Measurements from ENCODE around the gene EXO1. TPM values are rescaled to one million over a fixed set of nuclear protein-coding genes. Genes with fewer than 3 reads are reported as not detected.
"Not testable (repeated sequence)": the region's sequence is repeated elsewhere in the genome, so short reads cannot be mapped to it uniquely, and the experiment has no call there.

EXO1 gene
- total and polyA plus RNA-seq, 2 donors (not counting 1 experiment from before 2014, with no cell fraction given), result 0.73 to 1.2 TPM

DNA sequence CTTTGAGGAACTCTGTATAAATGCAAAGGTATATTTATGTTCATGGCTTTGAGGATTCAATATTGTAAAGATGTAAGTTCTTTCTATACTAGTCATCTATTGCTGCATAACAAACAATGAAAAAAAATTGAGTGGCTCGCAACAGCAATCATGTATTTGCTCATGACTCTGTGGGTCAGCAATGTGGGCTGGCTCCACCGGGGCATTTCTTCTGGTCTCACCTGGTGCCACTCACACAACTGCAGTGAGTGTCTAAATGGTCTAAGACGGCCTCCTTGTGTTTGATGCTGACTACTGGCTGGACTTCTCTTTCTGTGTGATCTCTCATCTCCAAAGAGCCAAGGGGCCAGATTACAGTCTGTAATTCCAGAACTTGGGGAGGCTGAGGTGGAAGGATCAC lies 45.1 kb upstream of the EXO1 start:
- ATAC-seq (ENCODE audit: low read depth) (no peak), DNase-seq (no peak)
- Histone ChIP-seq H3K4me1 (ENCODE audit: control insufficient read depth in 2 of 2, insufficient read depth in 2 of 2, low read length in 2 of 2) (no peaks in the 10 kb centered on the region), H3K79me2 (ENCODE audit: control insufficient read depth, insufficient read depth, low read length) (no peaks in the 10 kb centered on the region), H3K9ac (ENCODE audit: low read length) (no peak overlapping the region), H4K20me1 (ENCODE audit: control insufficient read depth, insufficient read depth, low read length, poor library complexity, severe bottlenecking) (no peaks in the 10 kb centered on the region), H3K36me3 (replicated peaks in 1 of 2; ENCODE audit: control extremely low read depth in 1 of 2, control insufficient read depth in 1 of 2, extremely low read depth in 1 of 2, insufficient read depth in 2 of 2, low read length in 1 of 2) (no peaks in the 10 kb centered on the region), H2AFZ (ENCODE audit: insufficient read depth, low read depth, low read length, poor library complexity, severe bottlenecking) (no peak overlapping the region), H3K9me3 (ENCODE audit: control extremely low read depth in 1 of 3, control insufficient read depth in 2 of 3, insufficient read depth in 1 of 3, low read length in 2 of 3) (no peaks in the 10 kb centered on the region), H3K4me3 (ENCODE audit: control extremely low read depth in 1 of 5, extremely low read depth in 1 of 5, insufficient read depth in 1 of 5, low read depth in 2 of 5, low read length in 4 of 5) (no peak overlapping the region), H3K27ac (ENCODE audit: low read length in 2 of 2) (no peak overlapping the region), H3K27me3 (replicated peaks in 1 of 4; ENCODE audit: control extremely low read depth in 1 of 4, control insufficient read depth in 3 of 4, insufficient read depth in 4 of 4, low read length in 3 of 4) (peaks cover 0 to 4% (median 0%) of the 10 kb centered on the region in 4 experiments), H3K4me2 (replicated peaks; ENCODE audit: low read depth, low read length, poor library complexity, severe bottlenecking) (no peak overlapping the region)
- ChIA-PET CTCF (no interaction called here), POLR2A (no interaction called here)
- Mint-ChIP-seq H3K27me3 (peaks cover 18% of the 10 kb centered on the region), H3K27ac (no peak overlapping the region), H3K4me1 (no peaks in the 10 kb centered on the region), H3K4me3 (no peak overlapping the region), H3K9me3 (ENCODE audit: insufficient read depth) (no peaks in the 10 kb centered on the region)
- intact Hi-C loops (cut with micrococcal nuclease), result no loop called here
- WGBS (ENCODE audit: insufficient coverage), result 100% methylated on average over 2 of the region's 3 CpGs
- TF ChIP-seq, protein P1, sequence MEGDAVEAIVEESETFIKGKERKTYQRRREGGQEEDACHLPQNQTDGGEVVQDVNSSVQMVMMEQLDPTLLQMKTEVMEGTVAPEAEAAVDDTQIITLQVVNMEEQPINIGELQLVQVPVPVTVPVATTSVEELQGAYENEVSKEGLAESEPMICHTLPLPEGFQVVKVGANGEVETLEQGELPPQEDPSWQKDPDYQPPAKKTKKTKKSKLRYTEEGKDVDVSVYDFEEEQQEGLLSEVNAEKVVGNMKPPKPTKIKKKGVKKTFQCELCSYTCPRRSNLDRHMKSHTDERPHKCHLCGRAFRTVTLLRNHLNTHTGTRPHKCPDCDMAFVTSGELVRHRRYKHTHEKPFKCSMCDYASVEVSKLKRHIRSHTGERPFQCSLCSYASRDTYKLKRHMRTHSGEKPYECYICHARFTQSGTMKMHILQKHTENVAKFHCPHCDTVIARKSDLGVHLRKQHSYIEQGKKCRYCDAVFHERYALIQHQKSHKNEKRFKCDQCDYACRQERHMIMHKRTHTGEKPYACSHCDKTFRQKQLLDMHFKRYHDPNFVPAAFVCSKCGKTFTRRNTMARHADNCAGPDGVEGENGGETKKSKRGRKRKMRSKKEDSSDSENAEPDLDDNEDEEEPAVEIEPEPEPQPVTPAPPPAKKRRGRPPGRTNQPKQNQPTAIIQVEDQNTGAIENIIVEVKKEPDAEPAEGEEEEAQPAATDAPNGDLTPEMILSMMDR (IDR thresholded peaks at IDR 0.05), result no peak
- no peak for TF ChIP-seq EZH2 (IDR thresholded peaks at IDR 0.05; ENCODE audit: borderline replicate concordance, insufficient read depth, low read depth, low read length, poor library complexity, severe bottlenecking)

DNA sequence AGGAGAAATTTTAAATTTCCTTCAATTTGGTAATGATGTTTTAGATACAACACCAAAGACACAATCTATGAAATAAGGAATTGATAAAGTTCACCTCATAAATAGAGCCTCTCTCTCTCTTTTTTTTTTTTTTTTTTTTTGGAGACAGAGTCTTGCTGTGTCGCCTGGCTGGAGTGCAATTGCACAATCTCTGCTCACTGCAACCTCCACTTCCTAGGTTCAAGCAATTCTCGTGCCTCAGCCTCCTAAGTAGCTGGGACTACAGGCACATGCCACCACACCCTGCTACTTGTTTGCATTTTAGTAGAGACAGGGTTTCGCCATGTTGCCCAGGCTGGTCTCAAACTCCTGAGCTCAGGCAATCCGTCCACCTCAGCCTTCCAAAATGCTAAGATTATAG lies 43.3 kb upstream of the EXO1 start:
- H3K4me3 ChIP-seq (ENCODE audit: control extremely low read depth in 1 of 5, extremely low read depth in 1 of 5, insufficient read depth in 1 of 5, low read depth in 2 of 5, low read length in 4 of 5); H3K36me3 ChIP-seq (replicated peaks in 1 of 2; ENCODE audit: control extremely low read depth in 1 of 2, control insufficient read depth in 1 of 2, extremely low read depth in 1 of 2, insufficient read depth in 2 of 2, low read length in 1 of 2); H3K27ac ChIP-seq (ENCODE audit: low read length in 2 of 2); H3K9me3 ChIP-seq (ENCODE audit: control extremely low read depth in 1 of 3, control insufficient read depth in 2 of 3, insufficient read depth in 1 of 3, low read length in 2 of 3); H4K20me1 ChIP-seq (ENCODE audit: control insufficient read depth, insufficient read depth, low read length, poor library complexity, severe bottlenecking); H3K9me3 Mint-ChIP-seq (ENCODE audit: insufficient read depth); intact Hi-C loops (cut with micrococcal nuclease); H3K4me1 ChIP-seq (ENCODE audit: control insufficient read depth in 2 of 2, insufficient read depth in 2 of 2, low read length in 2 of 2); H3K4me3 Mint-ChIP-seq; H3K9ac ChIP-seq (ENCODE audit: low read length); H2AFZ ChIP-seq (ENCODE audit: insufficient read depth, low read depth, low read length, poor library complexity, severe bottlenecking); POLR2A ChIA-PET; H3K4me2 ChIP-seq (replicated peaks; ENCODE audit: low read depth, low read length, poor library complexity, severe bottlenecking); H3K27me3 ChIP-seq (replicated peaks in 1 of 4; ENCODE audit: control extremely low read depth in 1 of 4, control insufficient read depth in 3 of 4, insufficient read depth in 4 of 4, low read length in 3 of 4); ATAC-seq (ENCODE audit: low read depth); H3K27ac Mint-ChIP-seq; H3K79me2 ChIP-seq (ENCODE audit: control insufficient read depth, insufficient read depth, low read length); H3K4me1 Mint-ChIP-seq; DNase-seq: not testable (repeated sequence)
- 69% methylated on average over 2 of the region's 4 CpGs for WGBS (ENCODE audit: insufficient coverage)
- CTCF ChIA-PET, result interaction anchor here (0.7 kb wide), 1 partner anchor 87 kb away, joined by 4 read pairs; no protein-coding TSS in a partner anchor
- H3K27me3 Mint-ChIP-seq, result peaks cover 18% of the 10 kb centered on the region

Data from B cell (primary cell).